ENCODE data around the gene PNISR. TPM values are rescaled to one million over a fixed set of nuclear protein-coding genes. Genes with fewer than 3 reads are reported as not detected.
"Not testable (repeated sequence)": the region's sequence is repeated elsewhere in the genome, so short reads cannot be mapped to it uniquely, and the experiment has no call there.

The PNISR gene
- 193 and 214 TPM in 2 replicates for total RNA-seq

GRCh38 chr6:99424761-99425646 is at the start of gene PNISR:
PNISR (minus strand) TSS chr6:99425308; CDS start chr6:99414659, 10,649 bp downstream.
- H3K27me3 Mint-ChIP-seq: no peaks in the 10 kb centered on the region
- H3K36me3 Mint-ChIP-seq (ENCODE audit: low read depth): peaks cover 44% of the 10 kb centered on the region
- peak; percentile 86 for ATAC-seq (ENCODE audit: low read depth)
- peak within 1 kb of the TSS; percentile 100 for H3K27ac Mint-ChIP-seq
- no peak for TF ChIP-seq CTCF (IDR thresholded peaks at IDR 0.05)
- ChIA-PET POLR2A (interaction anchor here (0.5 to 2.8 kb wide), 21 partner anchors 8 to 1456 kb away, joined by 3 to 38 read pairs (median 4); partner anchors contain the start of genes ASCC3, CCNC, COQ3 and USP45), CTCF (interaction anchor here (0.6 to 1.9 kb wide), 5 partner anchors 8 to 95 kb away, joined by 3 to 10 read pairs (median 4); no protein-coding TSS in a partner anchor)
- no peaks in the 10 kb centered on the region for H3K9me3 Mint-ChIP-seq
- peak; percentile 69 for DNase-seq
- H3K4me3 Mint-ChIP-seq: peak within 1 kb of the TSS; percentile 99
- H3K4me1 Mint-ChIP-seq: peaks cover 57% of the 10 kb centered on the region
- intact Hi-C loops (cut with micrococcal nuclease): loop anchor here (1.0 to 10.0 kb wide), 9 partner anchors 8 to 1456 kb away; partner anchors contain the start of genes ASCC3, CCNC, COQ3 and FBXL4

GRCh38 chr6:99473730-99474129 is 48.6 kb upstream of the PNISR start:
- no peak for TF ChIP-seq CTCF (IDR thresholded peaks at IDR 0.05)
- no peaks in the 10 kb centered on the region for H3K4me1 Mint-ChIP-seq
- H3K27me3 Mint-ChIP-seq: no peaks in the 10 kb centered on the region
- H3K9me3 Mint-ChIP-seq: no peaks in the 10 kb centered on the region
- ChIA-PET CTCF (interaction anchor here (0.8 kb wide), 1 partner anchor 61 kb away, joined by 3 read pairs; no protein-coding TSS in a partner anchor), POLR2A (no interaction called here)
- peaks cover 33% of the 10 kb centered on the region for H3K36me3 Mint-ChIP-seq (ENCODE audit: low read depth)
- no peak overlapping the region for H3K4me3 Mint-ChIP-seq
- H3K27ac Mint-ChIP-seq: no peak overlapping the region
- ATAC-seq (ENCODE audit: low read depth): no peak
- no peak for DNase-seq
- intact Hi-C loops (cut with micrococcal nuclease): no loop called here

GRCh38 chr6:99471638-99472037 is 46.5 kb upstream of the PNISR start:
- H3K9me3 Mint-ChIP-seq: no peaks in the 10 kb centered on the region
- no peaks in the 10 kb centered on the region for H3K27me3 Mint-ChIP-seq
- no peaks in the 10 kb centered on the region for H3K4me1 Mint-ChIP-seq
- no peak overlapping the region for H3K4me3 Mint-ChIP-seq
- intact Hi-C loops (cut with micrococcal nuclease): no loop called here
- no peak for ATAC-seq (ENCODE audit: low read depth)
- DNase-seq: no peak
- ChIA-PET CTCF (interaction anchor here (4.8 kb wide), 1 partner anchor 275 kb away, joined by 65 read pairs; no protein-coding TSS in a partner anchor), POLR2A (interaction anchor here (1.3 kb wide), 1 partner anchor 51 kb away, joined by 4 read pairs; no protein-coding TSS in a partner anchor)
- H3K27ac Mint-ChIP-seq: no peak overlapping the region
- TF ChIP-seq CTCF (IDR thresholded peaks at IDR 0.05): no peak
- H3K36me3 Mint-ChIP-seq (ENCODE audit: low read depth): peaks cover 27% of the 10 kb centered on the region

- H3K27ac Mint-ChIP-seq: no peak overlapping the region
- ChIA-PET POLR2A (interaction anchor here (1.0 to 1.4 kb wide), 2 partner anchors 18 to 279 kb away, joined by 3 to 7 read pairs; no protein-coding TSS in a partner anchor), CTCF (interaction anchor here (0.6 to 4.8 kb wide), 18 partner anchors 15 to 534 kb away, joined by 3 to 65 read pairs (median 4); partner anchors contain the start of genes CCNC and USP45)
- no peaks in the 10 kb centered on the region for H3K9me3 Mint-ChIP-seq
- DNase-seq: no peak
- H3K36me3 Mint-ChIP-seq (ENCODE audit: low read depth): peaks cover 21% of the 10 kb centered on the region
- no peak overlapping the region for H3K4me3 Mint-ChIP-seq
- ATAC-seq (ENCODE audit: low read depth): no peak
- peak; percentile 97 for TF ChIP-seq CTCF (IDR thresholded peaks at IDR 0.05)
- H3K4me1 Mint-ChIP-seq: no peaks in the 10 kb centered on the region
- intact Hi-C loops (cut with micrococcal nuclease): loop anchor here (1.0 to 10.0 kb wide), 9 partner anchors 54 to 1007 kb away; no protein-coding TSS in a partner anchor
- no peaks in the 10 kb centered on the region for H3K27me3 Mint-ChIP-seq
These were observed 42.5 kb upstream of the PNISR start for GRCh38 chr6:99467509-99468106.

GRCh38 chr6:99459133-99459532 is 34.0 kb upstream of the PNISR start:
- H3K36me3 Mint-ChIP-seq (ENCODE audit: low read depth): peaks cover 32% of the 10 kb centered on the region
- POLR2A ChIA-PET; H3K4me3 Mint-ChIP-seq; CTCF ChIA-PET; ATAC-seq (ENCODE audit: low read depth); H3K9me3 Mint-ChIP-seq; intact Hi-C loops (cut with micrococcal nuclease); H3K27me3 Mint-ChIP-seq; H3K27ac Mint-ChIP-seq; H3K4me1 Mint-ChIP-seq; DNase-seq: not testable (repeated sequence)
